ENCODE measurements around the gene EPB41L3.

DNA sequence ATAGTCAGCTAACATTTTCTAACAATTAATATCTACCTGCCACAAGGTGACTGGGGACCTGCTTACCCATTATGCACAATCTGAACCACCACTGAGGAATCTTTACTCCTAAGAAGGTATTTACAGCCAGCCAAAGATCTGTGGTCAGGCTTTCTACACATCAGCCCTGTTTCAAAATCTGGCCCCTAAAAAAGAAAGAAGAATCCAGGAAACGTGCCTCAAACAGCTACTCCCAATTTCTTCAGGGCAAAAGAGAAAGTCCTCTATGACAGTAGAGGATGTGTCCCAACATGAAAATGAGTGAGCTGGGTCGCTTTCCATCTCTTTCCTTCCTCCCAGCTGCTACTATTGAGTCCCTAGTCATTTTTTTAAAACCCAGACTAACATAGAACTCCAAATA lies 79.5 kb downstream of the EPB41L3 start:
- TF ChIP-seq POLR2A (IDR thresholded peaks at IDR 0.05; ENCODE audit: low read length), result no peak
- TF ChIP-seq GATA1 (IDR thresholded peaks at IDR 0.05; ENCODE audit: low read depth, low read length), result no peak
